DMS79 treated with DMSO at 0.1 percent for 48 hours (cell line): Measurements from ENCODE around the gene COQ8A.
"Not testable (repeated sequence)": the region's sequence is repeated elsewhere in the genome, so short reads cannot be mapped to it uniquely, and the experiment has no call there.

ENCODE experiments used
- DNase-seq: peaks from one replicate; lab custom pipeline; 2025; lab: John Stamatoyannopoulos, UW

COQ8A gene

DNA sequence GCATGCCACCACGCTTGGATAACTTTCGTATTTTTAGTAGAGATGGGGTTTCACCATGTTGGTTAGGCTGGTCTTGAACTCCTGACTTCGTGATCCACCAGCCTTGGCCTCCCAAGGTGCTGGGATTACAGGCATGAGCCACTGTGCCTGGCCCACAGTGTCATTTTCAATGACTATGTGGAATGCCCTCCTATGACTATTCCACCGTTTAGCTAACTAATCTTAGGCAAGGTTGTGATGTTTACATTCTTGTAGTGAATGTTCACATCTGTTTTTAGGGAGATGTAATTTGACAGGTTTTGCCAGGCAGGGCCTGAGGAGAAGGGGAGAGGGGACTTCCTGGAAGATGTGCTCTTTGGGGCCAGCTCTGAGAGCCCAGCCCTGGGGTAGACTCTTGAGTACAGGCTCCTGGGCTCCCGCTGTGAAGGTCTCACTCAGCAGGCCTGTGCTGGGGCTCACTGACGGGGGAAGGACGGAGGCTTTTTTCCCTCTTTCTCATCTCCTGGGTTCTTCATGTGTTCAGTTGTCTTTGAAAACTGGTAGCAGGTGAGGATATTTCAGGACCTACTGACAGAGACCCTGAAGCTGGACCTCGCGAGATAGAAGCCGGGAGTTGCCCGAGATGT lies 13.2 kb downstream of the COQ8A start:
- DNase-seq = no peak

DNA sequence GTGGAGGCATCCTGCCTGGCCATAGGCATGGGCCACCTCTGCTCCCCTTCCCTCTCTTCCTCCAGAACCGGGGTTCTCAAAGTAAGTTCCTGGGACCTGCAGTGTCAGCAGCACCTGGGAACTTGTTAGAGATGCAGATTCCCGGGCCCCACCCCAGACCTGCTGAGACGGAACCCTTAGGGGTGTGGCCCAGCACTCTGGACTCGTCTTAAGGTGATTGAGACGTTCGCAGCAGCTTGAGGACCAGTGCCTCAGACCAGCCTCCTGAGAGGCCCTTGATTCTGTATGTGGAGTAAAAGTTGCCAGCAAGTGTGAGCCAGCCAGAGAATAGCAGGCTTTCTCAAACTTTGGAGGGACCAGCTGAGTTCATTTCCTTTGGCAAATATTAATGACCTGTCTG lies 14.2 kb downstream of the COQ8A start:
- no peak for DNase-seq

DNA sequence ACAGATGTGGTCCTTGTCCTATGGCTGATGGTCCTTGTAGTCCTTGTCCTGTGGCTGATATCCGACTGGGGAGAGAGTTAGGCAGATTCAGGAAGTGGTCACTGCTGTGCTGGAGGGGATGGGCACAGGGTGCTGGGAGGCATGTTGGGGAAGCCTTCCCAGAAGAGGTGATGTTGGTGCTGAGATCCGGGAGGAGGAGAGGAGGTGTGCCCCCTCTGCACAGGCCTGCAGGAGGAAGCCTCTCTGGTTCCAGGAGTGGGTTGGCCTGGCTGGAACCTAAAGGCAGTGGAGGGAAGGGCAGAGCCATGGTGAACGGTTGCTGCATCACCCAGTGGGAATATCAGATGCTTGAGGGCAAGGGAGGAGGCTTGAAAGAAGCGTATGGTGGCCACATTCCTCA lies 14.7 kb downstream of the COQ8A start:
- DNase-seq = no peak

DNA sequence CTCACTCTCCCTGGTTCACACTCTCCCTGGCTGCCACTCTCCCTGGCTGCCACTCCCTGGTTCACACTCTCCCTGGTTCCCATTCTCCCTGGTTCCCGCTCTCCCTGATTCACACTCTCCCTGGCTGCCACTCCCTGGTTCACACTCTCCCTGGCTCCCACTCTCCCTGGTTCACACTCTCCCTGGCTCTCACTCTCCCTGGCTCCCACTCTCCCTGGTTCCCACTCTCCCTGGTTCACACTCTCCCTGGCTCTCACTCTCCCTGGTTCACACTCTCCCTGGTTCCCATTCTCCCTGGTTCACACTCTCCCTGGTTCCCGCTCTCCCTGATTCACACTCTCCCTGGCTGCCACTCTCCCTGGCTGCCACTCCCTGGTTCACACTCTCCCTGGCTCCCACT lies 15.8 kb downstream of the COQ8A start:
- not testable (repeated sequence) for DNase-seq

DNA sequence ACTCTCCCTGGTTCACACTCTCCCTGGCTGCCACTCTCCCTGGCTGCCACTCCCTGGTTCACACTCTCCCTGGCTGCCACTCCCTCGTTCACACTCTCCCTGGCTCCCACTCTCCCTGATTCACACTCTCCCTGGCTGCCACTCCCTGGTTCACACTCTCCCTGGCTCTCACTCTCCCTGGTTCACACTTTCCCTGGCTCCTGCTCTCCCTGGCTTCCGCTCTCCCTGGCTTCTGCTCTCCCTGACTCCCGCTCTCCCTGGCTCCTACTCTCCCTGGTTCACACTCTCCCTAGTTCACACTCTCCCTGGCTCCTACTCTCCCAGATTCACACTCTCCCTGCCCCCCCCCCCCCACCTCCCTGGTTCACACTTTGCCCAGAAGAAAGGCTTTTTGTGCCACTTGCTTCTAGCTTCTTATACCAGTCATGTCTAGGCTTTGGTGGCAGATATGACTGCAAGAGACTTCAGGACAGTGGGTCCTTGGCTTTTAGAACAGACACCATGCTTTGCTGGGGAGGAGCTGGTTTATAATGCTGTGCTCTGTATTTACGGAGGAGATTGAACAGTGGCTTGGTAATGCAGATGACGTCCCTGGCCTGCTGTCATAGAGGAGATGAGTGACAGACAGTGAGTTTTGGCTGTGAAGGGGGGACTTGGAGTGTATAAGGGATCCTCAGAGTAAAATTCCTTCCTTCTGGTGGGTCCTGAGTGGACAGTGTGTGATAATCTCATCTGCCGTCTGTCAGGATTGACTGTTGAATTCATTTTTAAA lies 17.0 kb downstream of the COQ8A start:
- no peak for DNase-seq

DNA sequence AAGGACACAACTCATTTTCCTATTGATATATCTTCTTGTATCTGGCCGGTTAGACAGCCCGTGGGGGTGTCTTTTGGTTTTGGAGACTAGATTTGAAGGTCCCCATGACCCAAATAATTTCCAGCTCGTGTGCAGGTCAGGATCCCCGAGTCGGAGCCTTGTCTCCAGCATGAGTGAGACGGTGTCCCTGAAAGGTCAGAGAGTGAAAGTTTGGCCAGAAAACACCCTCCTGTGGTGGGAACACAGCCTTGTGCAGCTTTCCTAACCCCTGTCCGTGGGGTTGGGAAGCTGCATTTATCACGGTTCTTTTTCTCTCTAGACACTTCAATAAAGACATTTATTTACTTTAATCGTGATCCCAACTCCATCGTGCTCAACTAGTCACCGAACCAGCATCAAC lies 17.6 kb downstream of the COQ8A start:
- DNase-seq = no peak

DNA sequence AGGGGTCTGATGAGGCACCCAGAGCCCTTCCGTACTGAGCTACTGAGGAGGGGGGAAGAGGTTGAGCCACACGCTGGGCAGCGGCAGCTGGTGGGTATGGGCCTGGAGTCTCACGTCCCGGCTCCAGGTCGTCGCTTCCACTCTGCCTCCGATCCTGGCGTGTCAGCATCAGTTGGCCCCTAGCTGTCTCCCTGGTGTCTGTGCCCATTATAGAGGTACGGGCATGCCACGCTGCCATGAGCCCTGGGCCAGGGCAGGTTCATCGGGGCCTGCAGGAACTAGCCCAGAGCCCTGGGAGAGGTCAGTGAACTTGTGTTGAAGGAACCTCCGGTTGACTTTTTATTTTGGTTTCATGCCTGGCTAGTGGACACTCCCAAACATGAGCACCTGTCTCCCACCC lies 18.2 kb downstream of the COQ8A start:
- DNase-seq = no peak

DNA sequence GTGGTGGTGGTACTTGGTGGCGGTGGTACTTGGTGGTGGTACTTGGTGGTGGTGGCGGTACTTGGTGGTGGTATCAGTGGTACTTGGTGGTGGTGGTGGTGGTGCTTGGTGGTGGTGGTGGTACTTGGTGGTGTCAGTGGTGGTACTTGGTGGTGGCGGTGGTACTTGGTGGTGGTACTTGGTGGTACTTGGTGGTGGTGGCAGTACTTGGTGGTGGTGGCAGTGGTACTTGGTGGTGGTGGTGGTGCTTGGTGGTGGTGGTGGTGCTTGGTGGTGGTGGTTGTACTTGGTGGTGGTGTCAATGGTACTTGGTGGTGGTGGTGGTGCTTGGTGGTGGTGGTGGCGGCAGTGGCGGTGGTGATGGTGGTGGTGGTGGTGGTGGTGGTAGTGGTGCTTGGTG lies 20.2 kb downstream of the COQ8A start:
- no peak for DNase-seq

DNA sequence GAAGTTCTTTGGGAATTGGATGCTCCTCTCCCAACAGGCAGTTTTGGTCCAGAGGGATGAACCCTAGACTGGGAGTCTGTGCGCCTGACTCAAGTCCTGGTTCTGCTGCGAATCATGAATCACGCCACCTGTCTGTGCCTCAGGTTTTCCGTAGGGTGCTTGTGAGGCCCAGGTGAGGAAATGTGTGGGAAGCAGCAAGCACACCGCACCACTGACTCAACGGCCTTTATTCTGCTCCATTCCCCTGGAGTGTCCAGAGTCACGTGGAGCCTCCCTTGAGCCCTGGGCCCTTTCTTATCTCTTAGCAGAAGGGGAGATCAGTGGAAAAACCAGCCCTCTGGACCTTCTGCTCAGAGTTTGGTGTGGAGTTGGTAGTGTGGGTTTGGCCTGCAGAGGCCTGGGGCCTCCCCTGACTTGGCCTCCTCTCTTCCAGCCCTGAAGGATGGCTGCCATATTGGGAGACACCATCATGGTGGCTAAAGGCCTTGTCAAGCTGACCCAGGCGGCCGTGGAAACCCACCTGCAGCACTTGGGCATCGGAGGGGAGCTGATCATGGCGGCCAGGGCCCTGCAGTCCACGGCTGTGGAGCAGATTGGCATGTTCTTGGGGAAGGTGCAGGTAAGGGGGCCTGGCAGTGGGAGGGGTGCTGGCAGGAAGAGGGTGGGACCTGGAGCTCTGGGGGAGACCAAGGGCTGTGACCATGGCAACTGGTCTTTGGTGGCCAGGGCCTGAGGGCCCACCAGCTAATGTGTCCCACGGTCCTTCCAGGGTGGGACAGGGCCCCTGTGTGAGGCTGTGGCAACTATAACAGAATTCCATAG lies 21.1 kb downstream of the COQ8A start:
- no peak for DNase-seq

DNA sequence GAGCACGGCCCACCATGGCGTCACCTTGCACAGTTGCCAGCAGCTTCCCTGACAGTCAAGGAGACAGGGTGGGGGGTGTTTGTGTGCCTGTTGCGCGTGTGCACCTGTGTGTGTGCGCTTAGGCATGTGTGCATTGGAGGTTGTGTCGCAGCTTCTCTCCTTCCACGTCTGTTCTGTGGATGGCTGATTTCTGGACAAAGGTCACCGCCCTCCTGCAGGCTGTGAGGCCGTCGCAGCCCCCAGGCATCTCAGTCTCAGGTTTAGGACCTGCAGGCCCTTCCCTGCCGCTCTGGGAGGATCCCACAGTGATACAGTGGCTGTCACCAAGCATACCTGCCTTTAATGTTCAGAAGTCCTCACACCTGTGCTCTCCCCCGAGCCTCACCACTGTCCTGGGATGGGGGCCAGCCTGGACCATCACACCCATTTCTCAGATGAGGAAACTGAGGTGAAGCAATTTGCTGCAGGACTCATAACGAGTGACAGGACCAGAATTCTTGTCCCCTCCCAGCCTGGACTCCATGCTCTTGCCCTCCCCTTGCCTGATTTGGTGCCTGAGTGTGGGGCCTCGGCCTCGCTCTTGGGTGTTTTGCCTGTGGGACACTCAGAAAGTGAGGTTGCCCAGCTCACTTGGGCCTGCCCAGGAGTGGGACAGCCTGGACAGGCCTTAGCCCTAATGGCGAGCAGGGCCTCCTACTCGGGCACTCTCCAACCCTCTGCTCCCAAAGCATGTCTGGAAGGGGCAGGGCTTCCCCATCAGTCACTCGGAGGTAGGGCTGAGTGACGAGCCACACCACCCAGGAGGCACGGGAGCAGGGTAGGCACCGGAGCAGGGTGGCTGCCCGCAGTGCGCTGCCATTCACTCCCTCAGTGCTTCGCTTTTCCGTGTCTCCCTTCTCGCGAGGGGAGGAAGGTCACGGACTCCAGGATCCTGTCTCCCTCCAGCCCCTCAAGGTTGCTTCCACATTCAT lies 22.6 kb downstream of the COQ8A start:
- no peak for DNase-seq

DNA sequence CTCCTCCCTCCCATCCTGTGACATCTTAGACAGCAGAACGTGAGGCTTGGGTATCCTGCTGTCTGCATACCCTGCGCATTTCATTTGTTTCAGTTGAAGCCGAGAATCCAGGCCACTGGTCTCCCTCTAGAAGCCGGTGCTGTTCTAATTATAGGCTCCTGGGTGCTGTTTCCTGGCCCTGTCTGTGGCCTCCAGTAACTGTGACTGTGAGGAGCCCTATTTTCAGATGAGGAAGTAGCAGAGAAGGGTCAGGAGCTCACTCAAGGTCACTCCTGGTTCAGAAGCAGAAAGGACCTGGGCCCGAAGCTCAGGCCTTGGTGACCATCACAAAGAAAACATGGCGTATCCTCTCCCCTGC lies 24.0 kb downstream of the COQ8A start:
- no peak for DNase-seq

DNA sequence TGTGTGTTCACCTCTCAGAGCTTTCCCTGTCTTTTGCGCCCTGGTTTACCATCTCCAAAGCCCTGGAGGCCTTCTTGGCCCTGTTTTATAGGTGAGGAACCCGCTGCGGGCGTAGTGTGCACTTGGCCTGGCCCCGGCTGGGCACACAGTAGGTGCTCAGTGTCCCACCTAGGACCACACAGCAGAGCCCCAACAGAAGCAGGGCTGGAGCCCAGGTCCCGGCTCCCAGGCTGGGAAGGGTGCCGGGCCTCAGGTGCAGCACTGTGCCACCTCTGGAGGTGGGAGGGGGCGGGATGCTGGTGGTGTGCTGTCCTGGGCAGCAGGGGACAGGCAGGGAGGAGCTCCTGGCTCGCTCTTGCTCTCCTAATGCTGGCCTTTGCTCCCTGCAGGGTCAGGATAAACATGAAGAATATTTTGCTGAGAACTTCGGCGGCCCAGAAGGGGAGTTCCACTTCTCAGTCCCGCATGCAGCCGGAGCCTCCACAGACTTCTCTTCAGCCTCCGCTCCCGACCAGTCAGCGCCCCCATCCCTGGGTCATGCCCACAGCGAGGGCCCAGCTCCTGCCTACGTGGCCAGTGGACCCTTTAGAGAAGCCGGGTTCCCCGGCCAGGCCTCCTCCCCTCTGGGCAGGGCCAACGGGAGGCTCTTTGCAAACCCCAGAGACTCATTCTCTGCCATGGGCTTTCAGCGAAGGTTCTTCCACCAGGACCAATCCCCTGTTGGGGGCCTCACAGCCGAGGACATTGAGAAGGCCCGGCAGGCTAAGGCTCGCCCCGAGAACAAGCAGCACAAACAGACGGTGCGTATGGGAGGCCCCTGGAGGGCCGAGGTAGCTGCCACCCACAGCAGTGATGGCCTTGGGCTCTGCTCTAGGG lies 24.8 kb downstream of the COQ8A start:
- no peak for DNase-seq

DNA sequence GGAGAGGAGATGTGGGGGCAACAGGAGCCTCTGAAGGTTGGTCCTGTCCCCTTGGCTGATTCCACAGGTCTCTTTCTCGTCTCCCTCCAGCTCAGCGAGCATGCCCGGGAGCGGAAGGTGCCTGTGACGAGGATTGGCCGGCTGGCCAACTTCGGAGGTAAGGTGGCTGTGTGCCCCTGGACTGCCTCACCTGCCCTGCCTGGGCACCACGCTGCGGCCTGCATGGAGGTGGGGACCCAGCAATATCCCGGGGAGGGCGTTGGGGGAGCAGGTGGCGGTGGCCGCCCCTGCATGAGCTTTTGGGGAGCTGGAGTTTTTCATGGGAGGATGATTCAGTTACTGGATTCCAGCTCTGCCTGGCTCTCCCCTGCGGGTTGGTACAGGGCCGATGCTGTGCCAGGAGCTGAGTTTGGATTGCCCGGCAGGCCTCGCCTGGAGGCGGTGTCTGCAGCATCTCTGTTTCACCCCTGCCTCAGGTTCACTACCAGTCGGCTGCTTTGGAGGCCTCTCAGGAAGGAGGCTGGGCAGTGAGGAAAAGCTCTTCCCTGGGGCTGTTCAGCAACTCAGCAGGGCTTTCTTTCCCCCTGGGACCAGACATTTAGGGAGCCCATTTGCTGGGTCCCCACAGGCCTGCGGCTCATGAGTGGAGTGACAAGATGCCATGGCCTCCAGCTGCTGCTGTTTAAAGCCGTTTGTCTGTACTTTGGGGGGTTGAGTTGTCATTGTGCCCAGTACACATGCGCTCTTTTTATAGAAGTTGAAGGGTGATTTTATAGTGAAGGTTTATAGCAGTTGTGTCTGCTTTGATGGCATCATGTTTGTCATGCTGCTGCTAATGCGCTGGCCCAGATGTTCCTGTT lies 25.7 kb downstream of the COQ8A start:
- no peak for DNase-seq

DNA sequence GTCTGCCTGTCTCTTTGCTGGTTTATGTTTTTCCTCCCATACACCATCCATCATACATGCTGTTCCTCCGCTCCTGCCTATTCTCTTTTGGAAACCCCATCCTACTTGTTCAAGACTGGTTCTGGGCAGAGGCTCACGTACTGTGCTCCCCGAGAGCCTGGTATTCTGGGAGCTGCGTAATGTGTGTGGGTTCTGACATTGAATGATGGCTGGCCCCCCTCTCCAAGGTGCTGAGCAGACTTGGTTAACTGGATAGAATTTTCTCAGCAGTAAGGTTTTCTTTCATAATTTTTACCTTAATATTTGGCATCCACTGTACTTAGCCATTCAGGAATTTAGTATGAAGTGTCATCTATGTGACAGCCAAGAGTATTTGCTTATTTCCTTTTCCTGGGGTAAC lies 26.6 kb downstream of the COQ8A start:
- no peak for DNase-seq

DNA sequence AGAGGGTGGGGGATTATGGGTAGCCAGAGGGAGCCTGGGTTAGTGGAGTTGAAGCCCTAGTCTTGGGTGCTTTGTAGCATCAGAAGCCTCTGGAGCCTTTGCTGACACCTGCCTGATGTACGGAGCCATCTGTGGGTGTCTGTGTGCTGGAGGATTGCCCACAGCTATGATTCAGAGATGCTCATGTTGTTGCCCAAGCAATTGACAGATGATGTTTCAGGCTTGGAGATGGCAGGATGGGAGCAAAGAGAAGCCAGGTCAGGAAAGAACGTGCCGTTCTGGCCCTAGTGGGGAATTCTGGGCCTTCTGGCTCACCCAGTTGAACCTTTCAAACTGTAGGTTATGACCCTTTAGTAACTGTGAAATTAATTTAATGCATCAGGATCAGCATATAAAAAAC lies 27.6 kb downstream of the COQ8A start:
- no peak for DNase-seq

DNA sequence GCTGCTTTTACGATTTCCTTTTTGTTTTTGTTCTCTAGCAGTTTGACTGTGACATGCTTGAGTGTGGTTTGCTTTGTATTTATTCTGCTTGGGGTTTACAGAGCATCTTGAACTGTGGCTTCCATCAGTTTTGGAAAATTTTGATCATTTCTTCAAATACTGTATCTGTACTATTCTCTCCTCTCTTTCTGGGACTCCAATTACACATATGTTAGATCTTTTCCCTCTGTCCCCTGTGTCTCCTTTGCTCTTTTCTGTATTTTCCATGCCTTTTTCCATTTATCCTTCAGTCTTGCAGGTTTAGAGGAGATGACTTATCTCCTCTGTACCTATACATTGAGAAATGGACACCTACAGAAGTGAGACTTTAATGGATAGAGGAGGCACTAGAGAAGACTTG lies 31.7 kb downstream of the COQ8A start:
- no peak for DNase-seq

DNA sequence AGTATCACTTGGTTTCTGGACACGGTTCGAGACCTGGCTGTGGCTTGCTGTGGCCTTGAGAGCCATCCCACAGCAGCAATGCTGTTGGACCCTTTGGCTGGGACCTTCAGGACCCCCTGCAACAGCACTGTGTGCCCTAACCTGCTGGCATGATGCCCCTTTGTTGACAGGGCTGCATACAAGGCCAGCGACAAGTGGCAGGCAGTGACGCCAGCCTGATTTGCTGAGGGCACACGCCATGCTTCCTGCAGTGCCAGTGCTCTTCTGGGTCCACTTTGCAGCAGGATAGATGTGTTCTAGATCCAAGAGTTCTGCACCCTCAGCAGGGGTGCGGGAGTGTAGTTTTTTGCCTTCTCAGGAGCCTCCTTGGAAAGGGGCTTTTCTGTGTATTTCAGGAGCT lies 32.8 kb downstream of the COQ8A start:
- DNase-seq = no peak

DNA sequence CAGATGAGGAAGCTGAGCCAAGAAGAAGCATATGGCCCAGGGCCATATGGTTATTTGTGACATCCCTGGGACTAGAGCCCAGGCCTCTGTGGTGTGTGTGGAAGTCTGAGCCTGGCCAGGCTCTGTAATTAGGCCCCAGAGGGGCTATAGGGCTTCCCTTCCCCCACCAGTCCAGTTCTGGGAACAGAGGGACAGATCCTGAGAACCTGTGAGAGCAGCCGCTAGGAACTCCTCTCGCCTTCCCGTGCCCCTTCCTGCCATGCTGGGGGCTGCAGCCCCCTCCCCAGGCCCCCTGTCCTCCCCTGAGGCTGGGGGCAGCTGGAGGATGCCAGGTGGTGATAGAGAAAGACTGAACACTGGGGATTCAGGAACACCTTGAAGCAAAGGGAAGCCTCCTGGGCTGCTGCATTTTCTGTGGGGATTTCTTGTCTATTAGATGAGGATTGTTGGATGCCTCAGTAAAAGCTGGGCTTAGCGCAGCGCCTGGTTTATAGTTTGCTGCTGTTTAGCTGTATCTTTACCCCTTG lies 33.3 kb downstream of the COQ8A start:
- DNase-seq = no peak

DNA sequence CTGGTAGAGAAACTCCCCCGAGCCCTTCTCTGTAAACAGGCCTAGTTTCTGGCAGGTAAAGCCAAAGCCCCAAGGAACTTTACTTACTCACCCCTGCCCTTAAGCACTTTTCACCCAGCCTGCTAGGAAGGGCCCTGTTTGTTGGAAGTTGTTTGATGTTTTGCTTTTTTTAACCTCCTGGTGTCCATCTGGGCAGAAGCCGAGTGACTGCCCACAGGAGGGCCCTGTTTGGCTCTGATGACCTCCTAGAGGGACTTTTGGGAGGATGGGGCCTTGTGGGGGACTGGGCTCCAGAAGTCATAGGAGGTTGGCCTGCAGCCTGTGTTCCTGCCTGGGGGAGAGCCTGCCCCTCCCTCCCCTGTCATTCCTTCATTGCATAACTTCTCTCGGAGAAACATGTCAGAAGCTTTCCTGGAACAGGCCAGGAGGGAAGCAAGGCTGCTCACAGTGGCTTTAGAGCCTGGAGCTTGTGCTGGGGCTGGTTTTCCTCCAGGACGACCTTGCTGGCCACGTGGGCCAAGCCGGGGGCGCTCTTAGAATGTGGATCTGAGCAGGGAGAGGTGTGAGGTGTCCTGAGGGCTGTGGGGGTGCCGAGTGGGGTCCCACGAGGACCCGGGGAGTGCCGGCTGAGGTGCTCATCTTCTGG lies 33.9 kb downstream of the COQ8A start:
- no peak for DNase-seq
